SKM-1 treated with dmso at 0.1 percent for 144 hours (cell line): ENCODE results near the gene PGGHG.
"Not testable (repeated sequence)": the region's sequence is repeated elsewhere in the genome, so short reads cannot be mapped to it uniquely, and the experiment has no call there.

Source experiments
- DNase-seq: peaks from one replicate; lab custom pipeline; 2025; ENCODE audit not compliant: unreplicated experiment; lab: John Stamatoyannopoulos, UW

Gene PGGHG

DNA sequence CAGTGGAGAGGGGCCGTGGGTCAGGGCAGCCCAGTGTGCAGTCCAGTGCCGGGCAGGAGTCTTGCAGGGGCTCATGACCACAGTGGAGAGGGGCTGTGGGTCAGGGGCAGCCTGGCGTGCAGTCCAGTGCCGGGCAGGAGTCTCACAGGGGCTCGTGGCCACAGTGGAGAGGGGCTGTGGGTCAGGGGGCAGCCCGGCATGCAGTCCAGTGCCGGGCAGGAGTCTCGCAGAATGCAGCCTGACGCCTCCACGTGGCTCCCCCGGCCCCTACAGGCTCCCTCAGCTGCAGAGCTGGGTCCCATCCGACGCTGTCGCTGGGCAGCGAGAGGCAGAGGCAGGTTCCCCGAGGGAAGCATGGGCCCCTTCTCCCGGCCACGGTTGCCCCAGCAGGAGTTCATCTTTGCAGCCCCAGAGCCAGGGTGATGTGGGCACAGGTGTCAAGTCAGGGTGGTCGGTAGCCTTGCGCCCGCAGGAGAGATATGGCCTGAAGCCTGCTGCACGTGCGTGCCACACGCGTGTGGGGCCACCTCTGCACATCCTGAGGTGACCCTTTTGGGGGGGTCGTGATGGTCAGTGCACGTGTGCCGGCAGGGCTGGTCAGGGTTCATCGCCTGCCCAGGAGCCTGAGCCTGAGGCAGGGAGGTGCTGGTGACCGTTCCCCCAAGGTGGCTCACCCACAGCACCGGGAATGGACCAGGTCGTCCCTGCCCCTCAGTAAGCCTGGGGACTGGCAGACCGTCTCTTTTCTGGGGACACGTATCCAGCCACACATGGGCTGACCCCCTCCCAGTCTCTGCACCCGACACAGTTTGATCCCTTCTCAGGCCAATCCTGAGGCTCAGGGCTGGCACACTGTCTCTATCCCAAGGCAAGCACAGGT, 7.5 kb downstream of the PGGHG start:
- DNase-seq: no peak

DNA sequence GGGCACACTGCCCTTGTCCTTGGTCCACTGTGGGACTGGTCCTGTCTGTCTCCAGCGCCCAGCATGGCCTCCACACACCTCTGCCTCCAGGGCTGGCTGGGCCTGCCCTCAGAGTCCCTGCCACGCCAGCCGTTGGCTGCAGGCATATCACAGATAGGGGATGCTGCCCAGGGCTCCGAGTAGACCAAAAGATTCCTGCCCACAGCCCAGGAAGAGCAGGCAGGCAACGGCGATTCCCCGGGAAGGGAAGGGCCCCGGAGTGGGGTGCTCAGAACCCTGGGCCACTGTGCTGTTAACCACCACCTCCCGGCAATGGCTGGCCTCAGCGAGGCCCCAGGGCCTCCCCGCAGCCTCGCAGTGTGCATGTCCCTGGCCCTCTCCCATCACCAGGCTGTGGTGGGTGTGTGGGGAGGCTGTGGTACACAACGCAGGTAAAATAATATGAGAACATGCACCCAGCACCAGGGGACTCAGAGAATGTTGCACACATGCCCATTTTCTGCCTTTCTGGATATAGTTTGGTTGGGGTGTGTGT, 8.2 kb downstream of the PGGHG start:
- no peak for DNase-seq

DNA sequence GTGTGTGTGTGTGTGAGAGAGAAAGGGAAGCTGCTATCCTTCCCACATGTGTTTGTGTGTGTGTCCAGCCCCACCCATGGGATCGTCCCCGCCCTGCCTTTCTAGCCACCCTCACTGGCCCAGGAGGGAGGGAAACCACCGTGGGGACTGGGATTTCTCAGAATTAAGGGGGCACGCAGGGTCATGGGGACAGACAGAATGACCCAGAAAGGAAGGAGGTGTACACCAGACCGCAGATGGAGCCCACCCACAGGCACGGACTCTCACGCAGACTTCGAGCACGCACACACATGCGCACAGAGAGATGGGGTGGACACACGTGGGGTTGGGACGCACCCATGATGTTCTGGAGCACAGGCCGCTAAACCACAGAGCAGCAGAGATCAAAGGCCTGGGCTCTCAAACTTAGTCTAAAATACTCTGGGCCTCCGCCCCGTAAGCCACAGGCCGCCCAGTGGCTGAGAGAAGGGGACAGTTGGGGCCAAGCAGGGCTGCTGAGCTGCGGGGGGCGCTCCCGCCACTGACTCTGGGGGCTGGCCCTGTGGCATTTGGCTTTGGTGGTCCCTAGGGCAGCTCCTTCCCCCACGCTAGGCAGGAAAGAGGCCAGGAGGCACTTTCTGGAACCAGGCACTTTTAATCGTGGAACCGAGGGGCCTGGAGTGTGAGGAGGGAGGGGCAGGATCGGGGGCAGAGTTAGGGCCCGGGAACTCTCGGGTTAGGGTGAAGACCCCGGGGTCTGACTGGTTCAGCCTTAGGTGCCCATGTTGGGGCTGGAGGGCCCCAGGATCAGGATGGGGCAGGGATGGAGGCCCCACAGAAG, 8.9 kb downstream of the PGGHG start:
- DNase-seq: no peak

DNA sequence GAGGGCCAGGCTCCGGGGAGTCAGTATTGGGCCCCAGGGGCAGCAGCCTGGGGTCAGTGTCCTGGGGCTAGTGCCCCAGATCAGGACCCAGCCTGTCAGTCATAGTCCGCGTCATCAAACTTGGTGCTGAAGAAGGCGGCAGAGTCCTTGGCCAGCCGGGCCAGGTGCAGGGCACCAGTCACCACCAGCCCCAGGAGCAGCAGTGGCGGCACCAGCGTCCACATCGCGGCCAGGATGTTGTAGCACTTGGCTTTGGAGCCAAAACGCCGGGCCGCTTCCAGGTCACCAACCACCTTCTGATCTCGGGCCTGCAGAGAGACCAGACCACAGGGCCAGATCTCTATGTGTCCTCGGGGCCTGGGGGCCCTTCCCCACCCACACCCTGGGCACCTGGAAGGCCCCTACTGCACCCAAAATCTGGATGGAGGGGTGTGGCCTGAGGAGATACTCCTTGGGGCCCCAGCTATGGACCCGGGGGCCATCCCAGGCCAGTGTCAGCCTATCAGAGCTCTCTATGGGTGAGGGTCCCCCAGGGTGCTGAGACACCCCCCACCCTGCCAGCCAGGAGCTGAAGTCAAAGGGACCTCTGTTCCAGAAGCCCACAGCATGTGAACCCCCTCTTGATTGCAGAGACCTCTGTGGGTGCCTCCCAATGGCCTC, 9.6 kb downstream of the PGGHG start:
- DNase-seq: no peak

DNA sequence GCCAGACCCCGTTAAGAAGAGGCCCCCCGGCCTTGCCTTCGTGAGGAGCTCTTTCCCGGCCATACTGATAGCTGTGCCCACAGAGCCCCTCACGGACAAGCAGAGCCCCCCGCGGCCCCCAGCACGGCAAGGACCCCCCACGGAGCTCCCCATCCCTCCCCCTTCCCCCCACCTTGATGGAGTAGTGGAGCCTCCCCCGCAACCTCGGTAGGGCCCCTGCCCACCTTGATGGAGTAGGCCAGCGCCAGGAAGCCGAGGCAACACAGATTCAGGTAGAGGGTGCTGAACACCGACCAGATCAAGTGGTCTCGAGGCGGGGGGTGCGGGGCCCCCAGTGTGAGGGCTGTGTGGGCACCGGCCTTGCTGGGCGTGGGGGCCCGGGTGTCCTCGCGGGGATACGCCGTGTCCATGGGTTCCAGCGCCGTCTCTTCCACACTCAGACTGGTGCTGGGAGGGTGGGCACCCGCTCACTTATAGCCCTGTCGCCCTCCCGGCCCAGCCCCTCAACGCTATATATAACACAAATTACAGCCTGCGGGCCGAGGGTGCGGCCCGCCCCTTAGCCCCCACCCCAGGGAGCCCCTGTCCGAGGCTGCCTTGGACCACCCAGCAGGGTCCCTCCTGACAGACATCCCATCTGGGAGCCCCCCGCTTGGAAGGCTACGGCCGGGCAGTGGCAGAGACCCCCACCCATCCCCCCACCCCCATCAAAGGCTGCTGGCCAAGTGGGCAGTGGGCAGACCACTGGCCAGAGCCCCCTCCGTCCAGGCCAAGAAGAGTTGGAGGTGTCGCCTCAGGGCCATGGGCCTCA, 10.4 kb downstream of the PGGHG start, which contains the start of gene IFITM5:
Gene IFITM5 (minus strand): TSS at position 446 of the 811 bp plus-strand sequence. CDS start 36 bp downstream, at position 410.
- no peak for DNase-seq

DNA sequence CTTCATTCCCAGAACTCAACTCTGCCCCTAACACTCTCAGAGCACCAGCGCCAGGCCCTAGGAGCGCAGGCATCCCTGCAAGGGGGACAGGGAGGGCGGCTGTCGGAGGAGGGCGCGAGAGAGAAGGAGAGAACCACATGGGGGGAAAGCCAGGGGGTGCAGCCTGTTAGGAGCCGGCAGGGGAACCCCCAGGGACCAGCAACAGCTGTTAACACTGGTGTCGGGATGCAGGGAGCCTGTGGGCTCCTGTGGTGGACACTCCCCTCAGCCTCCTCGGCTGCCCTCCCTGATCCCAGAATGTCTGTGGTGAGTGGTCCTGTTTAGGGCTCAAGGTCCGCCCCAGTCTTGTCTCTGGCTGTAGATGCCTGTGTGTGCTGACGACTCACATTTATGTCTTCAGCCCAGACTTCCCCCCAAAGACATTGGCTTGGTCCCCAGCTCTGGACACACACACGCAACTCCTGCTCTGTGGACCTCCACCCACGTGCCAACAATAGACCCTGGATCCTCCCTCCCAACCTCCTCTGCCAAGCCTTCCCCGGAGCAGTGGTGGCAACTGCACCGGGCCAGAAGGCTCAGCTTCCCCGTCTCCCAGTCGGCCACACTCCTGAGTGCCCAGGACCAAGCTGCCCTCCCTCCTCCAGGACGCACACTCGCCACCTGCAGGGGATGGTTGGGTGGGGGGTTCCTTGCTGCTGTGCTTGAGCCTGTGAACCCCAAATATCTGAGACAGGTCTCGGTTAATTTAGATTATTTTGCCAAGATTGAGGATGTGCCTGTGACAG, 11.2 kb downstream of the PGGHG start:
- DNase-seq: no peak

DNA sequence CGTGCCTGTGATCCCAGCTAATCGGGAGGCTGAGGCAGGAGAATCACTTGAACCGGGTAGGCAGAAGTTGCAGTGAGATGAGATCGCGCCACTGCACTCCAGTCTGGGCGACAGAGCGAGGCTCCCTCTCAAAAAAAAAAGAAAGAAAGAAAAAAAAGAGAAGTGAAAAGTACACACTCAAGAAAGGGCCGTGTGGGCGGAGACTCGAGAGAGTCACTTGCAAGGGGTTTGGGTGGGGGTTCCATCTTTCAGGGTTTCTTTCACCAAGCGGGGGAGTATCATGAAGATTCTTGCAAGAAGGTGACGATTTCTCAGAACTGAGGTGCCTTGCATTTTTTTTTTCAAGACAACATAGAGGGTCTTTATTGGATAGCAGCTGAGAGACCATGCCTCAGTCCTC, 14.4 kb downstream of the PGGHG start:
- DNase-seq: no peak

DNA sequence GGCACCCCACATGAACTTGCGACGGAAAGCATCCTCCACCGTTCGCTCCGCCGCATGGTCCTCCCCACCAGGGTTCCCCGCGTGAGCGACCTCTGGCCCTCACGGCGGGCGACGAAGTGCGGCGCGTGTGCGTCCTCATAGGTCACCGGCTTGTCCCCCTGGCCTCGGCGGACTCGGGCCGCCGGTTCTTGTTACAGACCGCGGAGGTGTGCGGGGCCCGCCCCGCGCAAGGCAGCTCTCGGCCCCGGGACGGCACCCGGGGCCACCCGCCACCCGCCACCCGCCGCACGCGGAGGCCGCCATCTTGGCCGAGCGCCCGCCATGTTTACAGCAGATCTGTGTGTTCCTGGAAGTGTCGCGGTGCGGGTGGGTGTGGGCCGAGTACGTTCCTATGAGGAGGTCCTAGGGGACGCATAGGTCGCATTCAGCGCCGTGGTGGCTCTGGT, 15.2 kb downstream of the PGGHG start:
- DNase-seq: no peak

DNA sequence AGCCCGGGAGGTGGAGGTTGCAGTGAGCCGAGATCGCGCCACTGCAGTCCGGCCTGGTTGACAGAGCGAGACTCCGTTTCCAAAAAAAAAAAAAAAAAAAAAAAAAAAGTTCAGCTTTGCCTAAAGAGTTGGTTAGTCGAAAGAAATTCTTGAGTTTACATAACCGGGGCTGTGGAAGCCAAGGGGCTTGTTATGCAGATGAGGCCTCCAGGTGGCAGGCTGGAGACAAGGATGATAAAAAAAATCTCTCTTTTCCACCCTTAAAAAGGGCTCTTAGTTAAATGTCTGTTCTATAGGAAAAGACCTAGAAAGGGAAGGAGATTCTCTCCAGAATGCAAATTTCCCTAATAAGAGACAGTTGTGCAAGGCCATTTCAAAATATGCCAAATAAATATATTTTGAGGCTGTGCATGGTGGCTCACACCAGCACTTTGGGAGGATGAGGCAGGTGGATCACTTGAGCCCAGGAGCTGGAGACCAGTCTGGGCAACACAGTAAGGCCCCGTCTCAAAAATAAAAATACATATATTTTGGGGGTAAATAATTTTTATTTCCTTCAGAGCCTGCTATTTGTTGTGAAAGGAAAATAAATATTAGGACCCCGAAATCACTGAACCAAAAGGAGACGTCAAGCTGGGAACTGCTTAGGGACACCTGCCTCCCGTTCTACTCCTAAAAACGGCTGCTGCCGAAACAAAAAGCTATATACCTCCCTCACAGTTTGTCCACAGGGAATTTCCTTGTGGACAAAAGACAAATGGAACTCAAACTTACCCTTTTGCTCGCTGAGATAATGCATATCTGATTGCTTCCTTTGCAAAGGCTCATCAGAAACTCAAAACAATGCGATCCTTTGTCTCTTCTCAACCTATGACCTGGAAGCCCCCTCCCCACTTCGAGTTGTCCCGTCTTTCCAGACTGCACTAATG, 16.3 kb downstream of the PGGHG start:
- DNase-seq: peak; percentile 52

DNA sequence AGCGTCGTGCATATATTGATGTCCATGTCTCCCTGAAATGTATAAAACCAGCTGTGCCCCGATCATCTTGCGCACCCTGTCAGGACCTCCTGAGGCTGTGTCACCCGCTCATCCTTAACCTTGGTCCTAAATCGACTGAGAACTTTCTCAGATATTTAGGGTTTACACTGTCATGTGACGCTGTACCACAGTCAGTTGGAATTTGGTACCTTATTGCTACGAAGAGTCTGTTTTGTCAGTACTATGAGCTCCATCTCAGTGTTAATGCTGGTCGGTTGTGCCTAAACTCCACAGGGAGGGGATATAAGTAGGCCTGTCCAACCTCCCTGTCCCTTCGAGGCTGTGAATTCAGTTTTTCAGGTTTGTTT, 16.9 kb downstream of the PGGHG start:
- no peak for DNase-seq

DNA sequence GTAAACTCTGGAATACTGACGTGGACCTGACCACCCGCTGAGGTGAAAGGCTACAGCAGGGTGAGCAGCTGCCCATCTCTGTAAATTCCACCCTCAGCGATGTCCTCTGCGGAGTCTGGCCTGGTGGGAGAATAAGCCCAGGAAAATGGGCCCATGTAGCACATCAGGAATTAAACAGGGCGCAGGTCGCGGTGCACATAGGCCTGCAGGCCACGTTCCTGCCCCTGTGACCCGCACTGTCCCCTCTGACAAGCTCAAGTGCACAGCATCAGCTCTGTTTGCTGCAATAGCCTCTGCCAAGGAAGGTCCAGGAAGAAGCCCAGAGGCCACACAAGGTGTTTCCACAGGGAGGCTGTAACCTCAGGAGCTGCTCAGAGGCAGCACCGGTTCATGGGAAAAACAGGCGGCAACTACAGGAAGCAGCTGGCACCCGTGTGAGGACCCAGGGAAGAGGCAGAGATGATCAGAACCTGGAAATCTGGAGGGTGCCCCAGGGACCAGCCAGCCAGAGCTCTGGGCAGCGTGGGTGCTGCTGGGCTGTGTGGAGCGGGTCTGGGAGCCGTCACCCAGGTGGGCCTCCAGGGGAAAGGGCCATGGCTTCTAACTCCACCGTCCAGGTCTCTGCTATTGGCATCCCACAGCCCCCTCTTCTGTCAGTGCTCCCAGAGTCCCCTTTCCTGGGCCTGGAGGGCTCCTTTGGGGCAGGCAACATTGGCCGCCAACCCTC, 17.9 kb downstream of the PGGHG start:
- no peak for DNase-seq

DNA sequence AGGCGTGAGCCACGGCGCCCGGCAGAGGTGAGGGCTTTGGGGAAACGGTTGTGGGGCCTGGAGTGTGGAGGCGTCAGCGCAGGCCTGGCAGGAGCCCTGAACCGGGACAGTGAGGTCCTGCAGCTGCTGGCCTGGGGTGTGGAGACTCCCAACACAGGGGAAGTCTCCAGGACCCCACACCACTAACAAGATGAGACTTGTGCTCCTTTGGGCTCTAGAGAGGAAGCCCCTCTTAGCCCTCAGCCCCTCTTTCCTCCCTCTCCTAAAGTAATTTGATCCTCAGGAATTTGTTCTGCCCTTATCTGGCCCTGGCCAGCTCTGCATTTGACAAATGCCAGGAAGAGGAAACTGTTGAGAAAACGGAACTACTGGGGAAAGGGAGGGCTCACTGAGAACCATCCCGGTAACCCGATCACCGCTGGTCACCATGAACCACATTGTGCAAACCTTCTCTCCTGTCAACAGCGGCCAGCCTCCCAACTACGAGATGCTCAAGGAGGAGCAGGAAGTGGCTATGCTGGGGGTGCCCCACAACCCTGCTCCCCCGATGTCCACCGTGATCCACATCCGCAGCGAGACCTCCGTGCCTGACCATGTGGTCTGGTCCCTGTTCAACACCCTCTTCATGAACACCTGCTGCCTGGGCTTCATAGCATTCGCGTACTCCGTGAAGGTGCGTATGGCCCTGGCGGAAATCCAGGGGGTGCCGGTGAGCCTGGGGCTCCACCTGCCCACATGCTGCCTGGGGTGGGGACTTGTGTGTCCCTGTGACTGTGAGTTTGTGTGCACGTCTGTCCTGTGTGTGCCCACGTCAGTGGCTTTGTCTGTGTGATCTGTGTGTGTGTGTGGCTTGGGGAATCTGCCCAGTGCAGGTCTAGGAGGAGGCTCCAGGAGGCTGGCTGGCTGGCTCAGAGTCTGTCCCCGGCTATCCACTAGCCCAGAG, 19.1 kb downstream of the PGGHG start, which contains the start of gene IFITM2:
Gene IFITM2 (plus strand): TSS at position 51 of the 943 bp plus-strand sequence. CDS start 377 bp downstream, at position 428.
- peak; percentile 94 for DNase-seq

DNA sequence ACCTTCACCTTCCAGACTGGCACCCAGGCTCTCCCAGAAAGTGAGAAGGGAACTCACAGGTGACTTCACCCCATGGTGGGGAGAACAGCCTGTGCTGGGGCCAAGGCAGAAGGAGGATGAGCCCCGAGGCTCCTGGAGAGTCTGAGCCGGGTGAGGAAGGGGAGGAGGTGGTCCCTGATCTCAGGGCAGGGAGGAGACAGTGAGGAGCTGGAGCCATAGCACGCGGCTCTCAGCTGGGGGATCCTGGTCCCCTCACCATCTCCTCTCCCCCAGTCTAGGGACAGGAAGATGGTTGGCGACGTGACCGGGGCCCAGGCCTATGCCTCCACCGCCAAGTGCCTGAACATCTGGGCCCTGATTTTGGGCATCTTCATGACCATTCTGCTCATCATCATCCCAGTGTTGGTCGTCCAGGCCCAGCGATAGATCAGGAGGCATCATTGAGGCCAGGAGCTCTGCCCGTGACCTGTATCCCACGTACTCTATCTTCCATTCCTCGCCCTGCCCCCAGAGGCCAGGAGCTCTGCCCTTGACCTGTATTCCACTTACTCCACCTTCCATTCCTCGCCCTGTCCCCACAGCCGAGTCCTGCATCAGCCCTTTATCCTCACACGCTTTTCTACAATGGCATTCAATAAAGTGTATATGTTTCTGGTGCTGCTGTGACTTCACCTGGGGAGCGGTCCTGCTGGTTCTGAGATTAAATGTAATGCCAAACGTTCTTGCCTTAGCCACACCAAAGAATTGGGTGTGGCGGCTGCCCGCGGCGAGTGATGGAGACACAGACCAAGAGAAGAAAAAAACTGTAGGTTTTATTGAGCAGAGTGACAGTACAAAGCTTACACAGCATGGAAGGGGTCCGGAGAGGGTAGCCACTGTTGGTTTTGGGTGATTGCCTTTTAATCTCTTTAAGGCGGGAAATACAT, 20.1 kb downstream of the PGGHG start:
- DNase-seq: not testable (repeated sequence)

DNA sequence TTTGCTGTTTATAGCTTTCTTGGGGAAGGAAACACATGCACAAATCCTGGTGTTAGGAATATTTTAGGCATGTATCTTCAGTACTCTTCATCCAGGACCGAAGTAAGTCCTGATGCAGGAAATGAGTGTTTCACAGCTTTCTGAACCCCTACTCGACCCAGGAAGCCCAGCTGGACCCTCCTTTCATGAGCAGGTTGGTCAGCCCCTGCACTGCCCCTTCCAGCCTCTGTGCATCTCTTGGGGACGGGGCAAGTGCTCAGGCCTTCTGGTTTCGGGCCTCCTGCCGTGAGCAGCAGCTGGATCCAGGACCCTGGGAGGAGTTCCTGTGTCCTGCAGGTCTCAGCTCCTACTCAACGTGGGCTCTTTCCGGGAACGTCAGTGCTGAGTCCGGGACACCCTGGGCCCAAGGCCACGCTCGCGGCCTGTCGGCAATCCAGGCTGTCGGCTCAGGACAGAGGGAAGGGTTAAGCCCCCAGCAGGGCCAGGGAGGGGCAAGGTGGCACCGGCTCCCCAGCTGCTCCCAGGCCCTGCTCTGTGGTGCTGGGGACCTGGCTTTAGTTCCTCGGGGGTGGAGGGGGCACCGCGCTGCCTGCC, 21.1 kb downstream of the PGGHG start:
- DNase-seq: not testable (repeated sequence)
